GM11168 (cell line): ENCODE data around the gene FANCC.

Source experiments
- in situ Hi-C: fragments of 300-500 bp; cut with MboI; formaldehyde crosslinking; loops from one replicate; pipeline ENCODE4 v1.12.0; 2022; ENCODE audit warnings: low sequenced_read_pairs; ENCODE audit not compliant: unreplicated experiment

FANCC gene

GRCh38 chr9:95079461-95079860 is 238.0 kb downstream of the FANCC start:
- in situ Hi-C loops, result no loop called here

GRCh38 chr9:95078939-95079338 is 238.6 kb downstream of the FANCC start:
- in situ Hi-C loops, result no loop called here

GRCh38 chr9:95078511-95078910 is 239.0 kb downstream of the FANCC start:
- in situ Hi-C loops, result no loop called here

GRCh38 chr9:95077766-95078370 is 239.6 kb downstream of the FANCC start:
- in situ Hi-C loops, result no loop called here

- in situ Hi-C loops, result no loop called here
These were observed 240.3 kb downstream of the FANCC start for GRCh38 chr9:95077053-95077765.

DNA sequence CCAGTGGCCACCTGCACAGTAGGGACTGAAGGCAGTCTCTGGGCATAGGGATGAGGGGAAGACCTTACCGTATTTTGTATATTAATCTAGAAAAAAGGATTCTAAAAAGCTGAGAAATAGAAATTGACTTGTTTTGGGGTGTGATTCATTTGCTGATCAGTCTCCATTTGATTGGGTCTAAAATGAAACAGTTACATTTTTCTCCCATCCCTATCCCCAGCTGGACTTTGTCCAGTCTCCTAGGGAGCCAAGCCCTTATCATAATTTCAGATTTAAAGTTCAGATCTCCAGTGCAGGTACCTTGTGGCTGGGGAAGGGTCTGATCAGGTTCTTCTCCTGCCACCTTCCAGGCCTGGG is 240.8 kb downstream of the FANCC start:
- in situ Hi-C loops, result no loop called here

GRCh38 chr9:95075700-95076099 is 241.8 kb downstream of the FANCC start:
- in situ Hi-C loops, result no loop called here

DNA sequence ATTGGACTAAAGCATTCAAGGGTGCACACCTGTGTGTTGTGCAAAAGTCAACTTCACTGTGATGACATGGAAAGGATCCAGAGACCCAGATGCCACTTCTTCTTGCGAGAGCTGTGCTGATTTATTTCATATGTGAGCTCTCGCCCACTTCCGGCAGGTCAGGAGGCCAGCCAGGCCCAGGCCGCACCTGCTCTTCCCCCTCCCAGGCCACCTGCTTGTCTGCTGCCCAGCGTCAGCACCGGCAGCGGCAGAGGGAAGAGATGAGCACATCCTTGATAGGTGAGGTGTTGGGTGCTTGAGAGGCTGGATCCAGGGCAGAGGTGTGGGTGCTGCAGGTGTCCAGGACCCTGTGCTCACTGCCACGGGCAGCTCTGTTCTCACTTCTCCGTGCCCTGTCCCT is 242.9 kb downstream of the FANCC start:
- in situ Hi-C loops, result no loop called here

GRCh38 chr9:95073918-95074317 is 243.6 kb downstream of the FANCC start:
- in situ Hi-C loops, result no loop called here

- in situ Hi-C loops, result no loop called here
These were observed 244.4 kb downstream of the FANCC start for GRCh38 chr9:95073042-95073607.

- in situ Hi-C loops, result no loop called here
These were observed 245.6 kb downstream of the FANCC start for GRCh38 chr9:95071925-95072324.

GRCh38 chr9:95071450-95071849 is 246.1 kb downstream of the FANCC start:
- in situ Hi-C loops, result no loop called here

GRCh38 chr9:95070549-95071021 is 246.9 kb downstream of the FANCC start:
- in situ Hi-C loops, result no loop called here

DNA sequence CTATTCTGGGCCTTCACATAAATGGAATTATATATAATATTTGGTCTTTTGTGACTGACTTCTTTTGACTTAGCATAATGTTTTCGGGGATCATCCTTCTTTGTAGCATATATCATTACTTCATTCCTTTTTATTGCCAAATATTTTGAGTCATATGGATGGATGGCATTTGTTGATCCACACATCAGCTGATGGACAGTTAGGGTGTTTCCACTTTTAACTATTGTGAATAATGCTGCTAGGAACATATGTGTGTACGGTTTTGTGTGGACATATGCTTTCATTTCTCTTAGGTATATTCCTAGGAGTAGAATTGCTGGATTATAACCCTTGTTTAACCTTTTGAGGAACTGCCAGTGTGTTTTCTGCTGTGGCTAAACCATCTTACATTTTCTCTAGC is 249.6 kb downstream of the FANCC start:
- in situ Hi-C loops, result no loop called here

- in situ Hi-C loops, result no loop called here
These were observed 250.5 kb downstream of the FANCC start for GRCh38 chr9:95067057-95067456.

GRCh38 chr9:95065224-95065623 is 252.3 kb downstream of the FANCC start:
- in situ Hi-C loops, result no loop called here

DNA sequence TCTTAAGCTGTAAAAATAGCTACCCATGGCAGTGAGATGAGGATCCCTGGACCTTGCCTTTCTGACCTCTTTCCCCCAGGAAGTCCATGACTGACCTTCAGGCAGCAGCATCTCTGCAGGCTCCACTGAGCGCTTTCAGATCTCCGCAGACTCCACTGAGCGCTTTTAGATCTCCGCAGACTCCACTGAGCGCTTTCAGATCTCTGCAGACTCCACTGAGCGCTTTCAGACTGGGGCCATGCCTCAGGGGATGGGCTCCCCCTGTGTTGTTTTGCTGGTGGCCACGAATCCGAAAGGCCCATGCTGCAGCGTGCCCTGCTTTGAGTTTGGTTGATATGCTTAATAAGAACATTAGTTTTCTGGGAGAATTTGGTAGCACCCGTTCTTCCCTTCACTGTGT is 254.2 kb downstream of the FANCC start:
- in situ Hi-C loops, result no loop called here

- in situ Hi-C loops, result no loop called here
These were observed 254.9 kb downstream of the FANCC start for GRCh38 chr9:95062596-95063065.

GRCh38 chr9:95061916-95062595 is 255.5 kb downstream of the FANCC start:
- in situ Hi-C loops, result no loop called here

- in situ Hi-C loops, result no loop called here
These were observed 256.6 kb downstream of the FANCC start for GRCh38 chr9:95060916-95061315.

- in situ Hi-C loops, result no loop called here
These were observed 257.3 kb downstream of the FANCC start for GRCh38 chr9:95060234-95060633.
